ENCODE results near the gene SH3RF3. TPM values are rescaled to one million over a fixed set of nuclear protein-coding genes. Genes with fewer than 3 reads are reported as not detected.

The SH3RF3 gene
- total and polyA plus RNA-seq, 2 of the 13 experiments (the other 11 are each of a cell fraction or from before 2014, with no cell fraction given), result 0.04 TPM; not detected in 1

GRCh38 chr2:109529532-109530449, 400.8 kb downstream of the SH3RF3 start (continued):
- TF ChIP-seq SMAD1 (CRISPR knock-in tag; IDR thresholded peaks at IDR 0.05; ENCODE audit: borderline replicate concordance, low read depth) (no peak), ZNF350 (CRISPR knock-in tag; IDR thresholded peaks at IDR 0.05; ENCODE audit: borderline replicate concordance, low read depth) (no peak), ZBTB2 (CRISPR knock-in tag; IDR thresholded peaks at IDR 0.05; ENCODE audit: low read depth) (no peak), SP2 (CRISPR knock-in tag; IDR thresholded peaks at IDR 0.05) (no peak), ZKSCAN8 (CRISPR knock-in tag; IDR thresholded peaks at IDR 0.05; ENCODE audit: borderline replicate concordance) (no peak), CAMTA2 (CRISPR knock-in tag; IDR thresholded peaks at IDR 0.05; ENCODE audit: borderline replicate concordance) (no peak), ZNF761 (CRISPR knock-in tag; conservative IDR thresholded peaks at IDR 0.05) (no peak), IKZF4 (CRISPR knock-in tag; IDR thresholded peaks at IDR 0.05; ENCODE audit: borderline replicate concordance, low read depth, not compliant biosample characterization) (no peak), TMF1 (CRISPR knock-in tag; IDR thresholded peaks at IDR 0.05; ENCODE audit: low read depth) (no peak)
- TF ChIP-seq, protein P1, sequence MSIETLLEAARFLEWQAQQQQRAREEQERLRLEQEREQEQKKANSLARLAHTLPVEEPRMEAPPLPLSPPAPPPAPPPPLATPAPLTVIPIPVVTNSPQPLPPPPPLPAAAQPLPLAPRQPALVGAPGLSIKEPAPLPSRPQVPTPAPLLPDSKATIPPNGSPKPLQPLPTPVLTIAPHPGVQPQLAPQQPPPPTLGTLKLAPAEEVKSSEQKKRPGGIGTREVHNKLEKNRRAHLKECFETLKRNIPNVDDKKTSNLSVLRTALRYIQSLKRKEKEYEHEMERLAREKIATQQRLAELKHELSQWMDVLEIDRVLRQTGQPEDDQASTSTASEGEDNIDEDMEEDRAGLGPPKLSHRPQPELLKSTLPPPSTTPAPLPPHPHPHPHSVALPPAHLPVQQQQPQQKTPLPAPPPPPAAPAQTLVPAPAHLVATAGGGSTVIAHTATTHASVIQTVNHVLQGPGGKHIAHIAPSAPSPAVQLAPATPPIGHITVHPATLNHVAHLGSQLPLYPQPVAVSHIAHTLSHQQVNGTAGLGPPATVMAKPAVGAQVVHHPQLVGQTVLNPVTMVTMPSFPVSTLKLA (IDR thresholded peaks at IDR 0.05), result peak; percentile 100
- TF ChIP-seq, protein P2, sequence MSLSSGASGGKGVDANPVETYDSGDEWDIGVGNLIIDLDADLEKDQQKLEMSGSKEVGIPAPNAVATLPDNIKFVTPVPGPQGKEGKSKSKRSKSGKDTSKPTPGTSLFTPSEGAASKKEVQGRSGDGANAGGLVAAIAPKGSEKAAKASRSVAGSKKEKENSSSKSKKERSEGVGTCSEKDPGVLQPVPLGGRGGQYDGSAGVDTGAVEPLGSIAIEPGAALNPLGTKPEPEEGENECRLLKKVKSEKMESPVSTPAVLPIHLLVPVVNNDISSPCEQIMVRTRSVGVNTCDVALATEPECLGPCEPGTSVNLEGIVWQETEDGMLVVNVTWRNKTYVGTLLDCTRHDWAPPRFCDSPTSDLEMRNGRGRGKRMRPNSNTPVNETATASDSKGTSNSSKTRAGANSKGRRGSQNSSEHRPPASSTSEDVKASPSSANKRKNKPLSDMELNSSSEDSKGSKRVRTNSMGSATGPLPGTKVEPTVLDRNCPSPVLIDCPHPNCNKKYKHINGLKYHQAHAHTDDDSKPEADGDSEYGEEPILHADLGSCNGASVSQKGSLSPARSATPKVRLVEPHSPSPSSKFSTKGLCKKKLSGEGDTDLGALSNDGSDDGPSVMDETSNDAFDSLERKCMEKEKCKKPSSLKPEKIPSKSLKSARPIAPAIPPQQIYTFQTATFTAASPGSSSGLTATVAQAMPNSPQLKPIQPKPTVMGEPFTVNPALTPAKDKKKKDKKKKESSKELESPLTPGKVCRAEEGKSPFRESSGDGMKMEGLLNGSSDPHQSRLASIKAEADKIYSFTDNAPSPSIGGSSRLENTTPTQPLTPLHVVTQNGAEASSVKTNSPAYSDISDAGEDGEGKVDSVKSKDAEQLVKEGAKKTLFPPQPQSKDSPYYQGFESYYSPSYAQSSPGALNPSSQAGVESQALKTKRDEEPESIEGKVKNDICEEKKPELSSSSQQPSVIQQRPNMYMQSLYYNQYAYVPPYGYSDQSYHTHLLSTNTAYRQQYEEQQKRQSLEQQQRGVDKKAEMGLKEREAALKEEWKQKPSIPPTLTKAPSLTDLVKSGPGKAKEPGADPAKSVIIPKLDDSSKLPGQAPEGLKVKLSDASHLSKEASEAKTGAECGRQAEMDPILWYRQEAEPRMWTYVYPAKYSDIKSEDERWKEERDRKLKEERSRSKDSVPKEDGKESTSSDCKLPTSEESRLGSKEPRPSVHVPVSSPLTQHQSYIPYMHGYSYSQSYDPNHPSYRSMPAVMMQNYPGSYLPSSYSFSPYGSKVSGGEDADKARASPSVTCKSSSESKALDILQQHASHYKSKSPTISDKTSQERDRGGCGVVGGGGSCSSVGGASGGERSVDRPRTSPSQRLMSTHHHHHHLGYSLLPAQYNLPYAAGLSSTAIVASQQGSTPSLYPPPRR (CRISPR knock-in tag; IDR thresholded peaks at IDR 0.05; ENCODE audit: borderline replicate concordance), result no peak
- TF ChIP-seq, protein P3, sequence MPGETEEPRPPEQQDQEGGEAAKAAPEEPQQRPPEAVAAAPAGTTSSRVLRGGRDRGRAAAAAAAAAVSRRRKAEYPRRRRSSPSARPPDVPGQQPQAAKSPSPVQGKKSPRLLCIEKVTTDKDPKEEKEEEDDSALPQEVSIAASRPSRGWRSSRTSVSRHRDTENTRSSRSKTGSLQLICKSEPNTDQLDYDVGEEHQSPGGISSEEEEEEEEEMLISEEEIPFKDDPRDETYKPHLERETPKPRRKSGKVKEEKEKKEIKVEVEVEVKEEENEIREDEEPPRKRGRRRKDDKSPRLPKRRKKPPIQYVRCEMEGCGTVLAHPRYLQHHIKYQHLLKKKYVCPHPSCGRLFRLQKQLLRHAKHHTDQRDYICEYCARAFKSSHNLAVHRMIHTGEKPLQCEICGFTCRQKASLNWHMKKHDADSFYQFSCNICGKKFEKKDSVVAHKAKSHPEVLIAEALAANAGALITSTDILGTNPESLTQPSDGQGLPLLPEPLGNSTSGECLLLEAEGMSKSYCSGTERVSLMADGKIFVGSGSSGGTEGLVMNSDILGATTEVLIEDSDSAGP (CRISPR knock-in tag; IDR thresholded peaks at IDR 0.05; ENCODE audit: borderline replicate concordance), result no peak
- TF ChIP-seq, protein P4, sequence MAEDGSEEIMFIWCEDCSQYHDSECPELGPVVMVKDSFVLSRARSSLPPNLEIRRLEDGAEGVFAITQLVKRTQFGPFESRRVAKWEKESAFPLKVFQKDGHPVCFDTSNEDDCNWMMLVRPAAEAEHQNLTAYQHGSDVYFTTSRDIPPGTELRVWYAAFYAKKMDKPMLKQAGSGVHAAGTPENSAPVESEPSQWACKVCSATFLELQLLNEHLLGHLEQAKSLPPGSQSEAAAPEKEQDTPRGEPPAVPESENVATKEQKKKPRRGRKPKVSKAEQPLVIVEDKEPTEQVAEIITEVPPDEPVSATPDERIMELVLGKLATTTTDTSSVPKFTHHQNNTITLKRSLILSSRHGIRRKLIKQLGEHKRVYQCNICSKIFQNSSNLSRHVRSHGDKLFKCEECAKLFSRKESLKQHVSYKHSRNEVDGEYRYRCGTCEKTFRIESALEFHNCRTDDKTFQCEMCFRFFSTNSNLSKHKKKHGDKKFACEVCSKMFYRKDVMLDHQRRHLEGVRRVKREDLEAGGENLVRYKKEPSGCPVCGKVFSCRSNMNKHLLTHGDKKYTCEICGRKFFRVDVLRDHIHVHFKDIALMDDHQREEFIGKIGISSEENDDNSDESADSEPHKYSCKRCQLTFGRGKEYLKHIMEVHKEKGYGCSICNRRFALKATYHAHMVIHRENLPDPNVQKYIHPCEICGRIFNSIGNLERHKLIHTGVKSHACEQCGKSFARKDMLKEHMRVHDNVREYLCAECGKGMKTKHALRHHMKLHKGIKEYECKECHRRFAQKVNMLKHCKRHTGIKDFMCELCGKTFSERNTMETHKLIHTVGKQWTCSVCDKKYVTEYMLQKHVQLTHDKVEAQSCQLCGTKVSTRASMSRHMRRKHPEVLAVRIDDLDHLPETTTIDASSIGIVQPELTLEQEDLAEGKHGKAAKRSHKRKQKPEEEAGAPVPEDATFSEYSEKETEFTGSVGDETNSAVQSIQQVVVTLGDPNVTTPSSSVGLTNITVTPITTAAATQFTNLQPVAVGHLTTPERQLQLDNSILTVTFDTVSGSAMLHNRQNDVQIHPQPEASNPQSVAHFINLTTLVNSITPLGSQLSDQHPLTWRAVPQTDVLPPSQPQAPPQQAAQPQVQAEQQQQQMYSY (CRISPR knock-in tag; IDR thresholded peaks at IDR 0.05), result no peak
